GM19193 (cell line): Measurements from ENCODE around the gene BCAT1.

Source experiments
- POLR2A ChIP-seq: IDR thresholded peaks from 4 replicates; pipeline ENCODE4 v1.6.1; 2011; ENCODE audit not compliant: insufficient read depth, insufficient read length; ENCODE audit errors: extremely low read depth

BCAT1 gene

GRCh38 chr12:24943947-24944600 is 4.8 kb downstream of the BCAT1 start:
- TF ChIP-seq POLR2A = no peak

DNA sequence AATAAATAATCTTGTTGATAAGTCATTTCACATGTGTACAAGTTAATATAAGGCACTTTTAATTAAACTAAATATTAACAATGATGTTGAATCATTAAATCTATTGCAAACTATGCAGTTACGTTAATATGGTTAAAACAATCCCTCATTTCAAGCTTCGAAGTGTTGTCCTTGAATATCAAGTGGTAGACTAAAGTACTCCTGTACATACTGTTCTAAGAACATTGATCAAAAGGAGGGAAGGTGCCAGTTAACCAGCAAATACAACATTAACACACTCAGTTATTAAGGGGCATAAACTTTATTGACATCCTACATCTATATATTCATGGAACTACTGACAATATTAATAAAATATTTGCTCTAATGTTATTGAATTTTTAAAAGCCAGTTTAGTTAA is 8.7 kb downstream of the BCAT1 start:
- no peak for TF ChIP-seq POLR2A

GRCh38 chr12:24938341-24938740 is 10.6 kb downstream of the BCAT1 start:
- TF ChIP-seq POLR2A = no peak

DNA sequence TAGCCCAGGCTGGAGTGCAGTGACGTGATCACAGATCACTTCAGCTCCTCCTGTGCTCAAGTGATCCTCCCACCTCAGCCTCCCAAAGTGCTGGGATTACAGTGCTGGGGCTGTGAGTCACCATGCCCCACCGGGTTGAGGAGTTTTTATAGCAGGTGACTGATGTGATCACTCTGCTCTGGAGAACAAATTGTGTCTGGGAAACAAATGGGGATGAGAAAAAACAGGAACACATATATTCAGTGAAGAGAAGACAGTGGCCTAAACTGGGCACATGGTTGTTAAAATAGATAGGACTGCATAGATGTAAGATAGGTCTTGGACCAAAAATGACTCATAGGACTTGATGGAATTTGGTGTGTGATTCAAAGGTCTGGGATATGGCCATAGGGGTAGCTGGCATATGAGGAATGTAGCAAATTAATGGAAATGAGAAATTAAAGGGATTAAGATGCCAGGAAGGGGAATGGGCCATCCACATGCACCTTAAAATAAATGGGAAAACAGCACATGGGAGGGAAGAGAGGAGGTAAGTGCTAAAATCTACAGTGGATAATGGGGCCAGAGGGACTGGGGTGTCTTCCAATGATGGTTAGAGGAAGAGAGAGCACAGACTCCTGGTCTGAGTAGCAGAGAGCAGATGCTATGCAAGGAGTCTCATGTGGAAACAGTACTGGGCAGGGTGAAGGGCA is 11.2 kb downstream of the BCAT1 start:
- no peak for TF ChIP-seq POLR2A

- TF ChIP-seq POLR2A = no peak
Observed at GRCh38 chr12:24933694-24934407, 15.1 kb downstream of the BCAT1 start.

GRCh38 chr12:24931666-24932405 is 17.1 kb downstream of the BCAT1 start:
- no peak for TF ChIP-seq POLR2A

GRCh38 chr12:24929953-24930352 is 18.9 kb downstream of the BCAT1 start:
- no peak for TF ChIP-seq POLR2A

DNA sequence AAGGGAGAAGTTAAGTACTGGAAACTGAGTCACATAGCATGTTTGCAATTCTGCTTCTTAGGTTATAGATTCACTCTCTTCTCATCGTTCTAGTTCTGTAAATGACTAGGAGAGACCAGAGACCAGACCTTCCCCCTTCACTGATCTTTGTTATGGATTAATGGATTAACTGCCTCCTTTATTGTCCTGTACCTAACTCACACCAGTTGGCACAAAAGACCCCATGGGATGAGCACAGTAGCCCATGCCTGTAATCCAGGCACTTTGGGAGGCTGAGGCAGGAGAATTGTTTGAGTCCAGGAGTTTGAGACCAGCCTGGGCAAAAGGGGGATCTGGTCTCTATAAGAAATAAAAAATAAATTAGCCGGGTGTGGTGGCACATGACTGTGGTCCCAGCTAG is 20.8 kb downstream of the BCAT1 start:
- no peak for TF ChIP-seq POLR2A

DNA sequence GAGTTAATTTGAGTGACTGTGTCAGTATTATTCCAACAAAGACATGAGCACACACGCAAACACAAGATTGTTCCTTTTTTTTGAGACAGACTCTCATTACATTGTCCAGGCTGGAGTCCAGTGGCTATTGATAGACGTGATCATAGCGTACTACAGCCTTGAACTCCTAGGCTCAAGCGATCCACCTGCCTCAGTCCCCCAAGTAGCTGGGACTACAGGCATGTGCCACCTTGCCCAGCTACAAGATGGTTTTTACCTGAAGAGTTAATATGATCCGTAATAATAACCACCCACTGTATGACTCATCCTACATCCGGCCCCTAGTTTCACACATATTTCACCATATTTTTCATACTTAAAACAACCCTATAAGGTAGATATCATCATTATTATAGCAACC is 26.8 kb downstream of the BCAT1 start:
- no peak for TF ChIP-seq POLR2A

DNA sequence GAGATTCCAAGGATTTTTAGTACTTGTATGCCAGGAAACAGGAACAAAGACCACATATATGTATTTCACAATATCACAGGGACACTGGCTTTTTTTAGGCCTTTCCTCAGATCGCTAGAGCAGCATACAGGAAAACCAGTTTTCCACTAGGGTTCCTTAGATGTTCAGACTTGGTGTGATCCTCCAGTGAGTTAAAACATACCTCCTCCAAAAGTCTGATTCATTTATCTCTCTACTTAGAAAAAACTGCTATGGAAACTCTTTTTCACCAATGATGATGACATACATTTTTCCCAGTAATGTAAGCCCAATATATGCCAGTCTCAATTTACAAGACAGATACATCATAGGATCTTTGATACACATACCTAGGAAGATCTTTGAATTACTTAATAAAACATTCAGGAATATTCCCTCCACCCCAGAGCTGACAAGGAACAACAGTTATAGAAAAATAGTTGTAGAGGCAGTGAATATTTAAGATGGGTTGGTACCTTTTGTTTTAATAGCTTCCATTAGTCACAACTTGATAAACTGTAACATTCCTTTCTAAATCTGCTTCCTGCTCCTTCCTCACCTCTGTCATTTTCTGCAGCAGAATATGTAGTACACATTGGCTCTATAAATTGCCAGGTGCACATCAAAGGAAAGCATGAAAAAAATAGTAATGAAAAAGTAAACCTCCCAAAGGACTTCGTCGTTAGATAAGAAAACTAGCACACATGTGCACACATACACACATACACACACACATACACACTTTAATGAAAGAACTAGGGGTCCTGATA is 27.5 kb downstream of the BCAT1 start:
- no peak for TF ChIP-seq POLR2A

GRCh38 chr12:24920141-24920540 is 28.8 kb downstream of the BCAT1 start:
- TF ChIP-seq POLR2A = no peak

GRCh38 chr12:24919346-24920001 is 29.4 kb downstream of the BCAT1 start:
- no peak for TF ChIP-seq POLR2A

DNA sequence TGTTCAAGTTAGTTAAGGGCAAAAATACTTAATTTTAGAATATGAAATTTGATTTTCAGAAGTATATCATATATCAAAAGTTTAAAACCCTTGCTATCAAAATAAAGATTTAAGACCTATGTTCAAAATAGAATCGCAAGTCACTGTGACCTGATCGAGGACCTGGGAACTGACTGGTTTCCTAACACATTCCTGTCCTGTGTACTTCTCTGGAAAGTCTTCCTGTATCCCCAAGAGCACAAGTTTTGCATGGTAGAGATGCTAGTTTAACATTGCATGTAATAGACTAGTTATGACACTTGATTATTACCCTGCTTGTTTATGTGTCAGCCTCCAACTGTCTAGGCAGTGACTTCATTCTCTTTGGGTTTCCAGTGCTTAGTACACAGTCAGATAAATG is 30.3 kb downstream of the BCAT1 start:
- TF ChIP-seq POLR2A = no peak

DNA sequence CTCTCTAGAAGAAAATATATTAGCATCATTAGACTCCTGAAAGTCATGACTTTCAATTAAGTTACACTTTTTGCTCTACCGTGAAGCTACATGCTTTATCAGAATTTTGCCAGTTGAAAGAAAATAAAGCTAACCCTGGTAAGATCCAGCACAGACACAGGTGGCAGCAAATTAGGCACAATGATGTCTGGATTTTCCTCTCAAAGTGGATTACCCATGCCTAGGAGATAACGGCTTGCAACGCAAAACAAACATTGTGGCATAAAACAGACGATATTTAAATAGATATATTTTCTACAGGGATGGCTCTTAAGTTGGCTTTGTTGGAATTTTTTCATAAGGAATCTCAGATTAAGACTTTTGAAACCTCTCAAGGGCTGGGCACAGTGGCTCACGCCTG is 33.4 kb downstream of the BCAT1 start:
- no peak for TF ChIP-seq POLR2A
